CD14-positive monocyte (primary cell): Measurements from ENCODE around the gene CTNND2. TPM values are rescaled to one million over a fixed set of nuclear protein-coding genes. Genes with fewer than 3 reads are reported as not detected.

Source experiments
- DNase-seq, 3 donors: peaks; one replicate each; pipeline ENCODE4 v3.0.0-alpha.2; 2011 to 2022
- H2AFZ ChIP-seq: 2 replicates; pipeline ENCODE4 v1.6.0; 2012; ENCODE audit warnings: mild to moderate bottlenecking, low read depth, low read length, inconsistent platforms; ENCODE audit not compliant: insufficient read depth, poor library complexity, severe bottlenecking
- H3K27ac ChIP-seq, 2 donors: 1 replicate in 1 of 2; 2 replicates in 1 of 2; pipeline ENCODE4 v1.5.1; 2012 to 2013; ENCODE audit warnings: low read length in 2 of 2, control low read depth in 1 of 2, inconsistent platforms in 1 of 2, low read depth in 1 of 2, mild to moderate bottlenecking in 1 of 2
- H3K27me3 ChIP-seq, 2 donors: one replicate each; pipeline versions ENCODE4 v1.6.0 to v1.6.1; 2011 to 2013; ENCODE audit warnings: low read length in 2 of 2; ENCODE audit not compliant: control insufficient read depth in 2 of 2, insufficient read depth in 2 of 2
- H3K36me3 ChIP-seq, 2 donors: replicated peaks in 1 of 2; 1 replicate in 1 of 2; 2 replicates in 1 of 2; pipeline versions ENCODE4 v1.5.1 to v1.6.1; 2012 to 2013; ENCODE audit warnings: low read length in 2 of 2, control low read depth in 1 of 2, inconsistent platforms in 1 of 2, mild to moderate bottlenecking in 1 of 2; ENCODE audit not compliant: insufficient read depth in 2 of 2, control insufficient read depth in 1 of 2
- H3K4me1 ChIP-seq, 2 donors: 1 replicate in 1 of 2; 2 replicates in 1 of 2; pipeline versions ENCODE4 v1.5.1 to v1.6.1; 2012 to 2013; ENCODE audit warnings: low read length in 2 of 2, control low read depth in 1 of 2, inconsistent platforms in 1 of 2, mild to moderate bottlenecking in 1 of 2, moderate library complexity in 1 of 2; ENCODE audit not compliant: insufficient read depth in 2 of 2, control insufficient read depth in 1 of 2
- H3K4me2 ChIP-seq: replicated peaks from 2 replicates; pipeline ENCODE3; 2012; ENCODE audit warnings: low read length, moderate library complexity, mild to moderate bottlenecking; ENCODE audit not compliant: poor library complexity, severe bottlenecking; ENCODE audit errors: extremely low read depth
- H3K4me3 ChIP-seq, 3 experiments: fragments of 200-600 bp in 1 of 3; sonication (generic) in 1 of 3; replicated peaks in 1 of 3; 1 replicate in 2 of 3; 2 replicates in 1 of 3; pipeline ENCODE4 v1.5.1; 2011 to 2013; ENCODE audit warnings: low read length in 3 of 3, mild to moderate bottlenecking in 3 of 3, control low read depth in 2 of 3, low read depth in 2 of 3, inconsistent platforms in 1 of 3, moderate library complexity in 1 of 3
- H3K79me2 ChIP-seq: 2 replicates; pipeline ENCODE4 v1.6.0; 2012; ENCODE audit warnings: mild to moderate bottlenecking, control low read depth, inconsistent platforms, low read length, moderate library complexity; ENCODE audit not compliant: insufficient read depth
- H3K9ac ChIP-seq: 2 replicates; pipeline ENCODE4 v1.6.0; 2017; ENCODE audit warnings: low read length, mild to moderate bottlenecking; ENCODE audit not compliant: insufficient read depth, poor library complexity, severe bottlenecking
- H3K9me3 ChIP-seq, 2 donors: replicated peaks in 1 of 2; 1 replicate in 1 of 2; 2 replicates in 1 of 2; pipeline versions ENCODE4 v1.5.1 to v1.6.1; 2012 to 2013; ENCODE audit warnings: low read length in 2 of 2, control low read depth in 1 of 2; ENCODE audit not compliant: control insufficient read depth in 1 of 2, insufficient read depth in 1 of 2
- H4K20me1 ChIP-seq: 2 replicates; pipeline ENCODE4 v1.6.0; 2012; ENCODE audit warnings: mild to moderate bottlenecking, low read length, control low read depth, moderate library complexity; ENCODE audit not compliant: insufficient read depth
- H3K27ac Mint-ChIP-seq, 7 donors: one replicate each; pipeline ENCODE4 v1.8.0; 2020; ENCODE audit warnings: mild to moderate bottlenecking in 7 of 7, mixed read lengths in 7 of 7, moderate library complexity in 6 of 7, inconsistent platforms in 2 of 7
- H3K27me3 Mint-ChIP-seq, 3 donors: one replicate each; pipeline ENCODE4 v1.8.0; 2021 to 2022; ENCODE audit warnings: low read depth in 3 of 3, mild to moderate bottlenecking in 3 of 3, mixed read lengths in 3 of 3, moderate library complexity in 3 of 3, inconsistent platforms in 1 of 3
- H3K36me3 Mint-ChIP-seq, 2 donors: one replicate each; pipeline ENCODE4 v1.8.0; 2020; ENCODE audit warnings: mixed read lengths in 2 of 2, inconsistent platforms in 1 of 2, mild to moderate bottlenecking in 1 of 2
- H3K4me1 Mint-ChIP-seq: one replicate; pipeline ENCODE4 v1.8.0; 2020; ENCODE audit warnings: mild to moderate bottlenecking, mixed read lengths
- H3K4me3 Mint-ChIP-seq, 2 donors: one replicate each; pipeline ENCODE4 v1.8.0; 2020; ENCODE audit warnings: mild to moderate bottlenecking in 2 of 2, mixed read lengths in 2 of 2, moderate library complexity in 1 of 2
- H3K9me3 Mint-ChIP-seq, 7 donors: one replicate each; pipeline ENCODE4 v1.8.0; 2020 to 2022; ENCODE audit warnings: mixed read lengths in 7 of 7, mild to moderate bottlenecking in 6 of 7, moderate library complexity in 6 of 7, inconsistent platforms in 2 of 7
- CTCF ChIP-seq: fragments of 200-600 bp; IDR thresholded peaks from one replicate; pipeline ENCODE4 v1.8.0; 2022; ENCODE audit warnings: antibody characterized with exemption, mild to moderate bottlenecking
- WGBS: methylation state at CpG from one replicate; pipeline ENCODE4 v1.1.5; 2013; ENCODE audit warnings: missing lambda C conversion rate; ENCODE audit not compliant: insufficient coverage; 5-methylcytosine and 5-hydroxymethylcytosine counted together
- intact Hi-C, 2 donors: fragments of 100-400 bp; cut with micrococcal nuclease; formaldehyde crosslinking; loops; one replicate each; pipeline versions ENCODE4 v1.15.0 to v1.15.1; 2023
- polyA plus RNA-seq, 3 donors: library from polyadenylated mRNA; depleted of rRNA in 1 of 3; unstranded in 2 of 3; stranded (reverse) in 1 of 3; fragments of 300-500 nt in 2 of 3; fragments of >200 nt in 1 of 3; fragmentation: Illumina TruSeq in 2 of 3; gene quantifications; 1 replicate in 2 of 3; 2 replicates in 1 of 3; pipeline ENCODE4 v1.2.3, GENCODE V29; 2012 to 2021
- small RNA-seq: library from RNA; depleted of rRNA; stranded (forward); fragments of <200 nt; gene quantifications from one replicate; pipeline ENCODE3, GENCODE V24; 2012; ENCODE audit warnings: low read depth; ENCODE audit not compliant: insufficient read length

CTNND2 gene
- polyA plus RNA-seq, 3 donors, result not detected

DNA sequence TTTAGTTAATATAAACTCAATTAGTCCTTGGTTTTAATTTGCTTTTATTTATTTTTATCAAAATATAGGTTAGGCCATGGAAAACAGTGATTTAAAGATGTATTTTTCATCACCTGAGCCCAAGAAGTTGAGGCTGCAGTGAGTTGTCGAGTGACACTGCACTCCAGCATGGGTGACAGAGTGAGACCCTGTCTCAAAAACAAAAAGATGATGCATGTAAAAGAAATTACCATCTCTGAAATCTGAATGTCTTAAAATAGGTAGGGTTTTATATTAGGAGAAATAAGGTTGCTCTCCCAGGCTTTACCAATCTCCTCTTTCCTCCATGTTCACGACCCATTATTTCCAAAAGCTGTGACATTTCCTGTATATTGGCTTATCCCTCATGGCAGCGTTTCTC, 980.9 kb downstream of the CTNND2 start:
- no peak overlapping the region for H3K27ac ChIP-seq
- intact Hi-C loops, result no loop called here
- H3K36me3 ChIP-seq, result no peaks in the 10 kb centered on the region

More for the DNA sequence above, 980.9 kb downstream of the CTNND2 start:
- Mint-ChIP-seq H3K4me3 (no peak overlapping the region), H3K27ac (no peak overlapping the region), H3K36me3 (no peaks in the 10 kb centered on the region), H3K9me3 (peaks cover 0 to 8% (median 2%) of the 10 kb centered on the region in 7 donors), H3K27me3 (peaks cover 1 to 3% (median 3%) of the 10 kb centered on the region in 3 donors), H3K4me1 (no peaks in the 10 kb centered on the region)
- Histone ChIP-seq H3K4me2 (no peak overlapping the region), H3K79me2 (no peaks in the 10 kb centered on the region), H2AFZ (no peak overlapping the region), H3K4me3 (no peak overlapping the region), H4K20me1 (no peaks in the 10 kb centered on the region), H3K4me1 (no peaks in the 10 kb centered on the region), H3K9me3 (no peaks in the 10 kb centered on the region), H3K9ac (no peak overlapping the region), H3K27me3 (no peaks in the 10 kb centered on the region)
- WGBS, result 82% methylated on average over 3 of the region's 3 CpGs
- no peak for DNase-seq
- no peak for TF ChIP-seq CTCF

Small RNAs within 50 kb of the gene (small RNA-seq; reads per million reads assigned to genes)
- not detected for gene RNU6-429P
